OCI-LY1 (cell line): ENCODE measurements around the gene TAS2R40.

Source experiments
- EZH2 ChIP-seq: fragments of 200-600 bp; sonication (generic), shearing (Covaris generic); IDR thresholded peaks from 2 replicates; pipeline ENCODE4 v1.8.0; 2017; ENCODE audit warnings: borderline replicate concordance, mixed run types, mild to moderate bottlenecking, antibody characterized with exemption, low read length, moderate library complexity, mixed read lengths
- TF ChIP-seq, protein P1 (sequence below): fragments of 200-600 bp; sonication (generic), shearing (Covaris generic); IDR thresholded peaks from 2 replicates; pipeline ENCODE4 v1.5.1; 2017; ENCODE audit warnings: mild to moderate bottlenecking, antibody characterized with exemption, low read length, moderate library complexity, mixed read lengths

DNA sequence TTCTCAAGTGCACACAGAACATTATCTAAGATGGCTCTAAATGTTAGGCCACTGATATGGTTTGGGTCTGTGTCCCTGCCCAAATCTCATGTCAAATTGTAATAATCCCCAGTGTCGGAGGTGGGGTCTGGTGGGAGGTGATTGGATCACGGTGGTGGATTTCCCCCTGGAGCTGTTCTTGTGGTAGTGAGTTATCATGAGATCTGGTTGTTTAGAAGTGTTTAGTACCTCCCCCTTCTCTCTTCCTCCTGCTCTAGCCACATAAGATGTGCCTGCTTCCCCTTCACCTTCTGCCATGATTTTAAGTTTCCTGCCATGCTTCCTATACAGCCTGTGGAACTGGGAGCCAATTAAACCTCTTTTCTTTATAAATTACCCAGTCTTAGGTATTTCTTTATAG lies 30.2 kb downstream of the TAS2R40 start:
- TF ChIP-seq, protein P1, sequence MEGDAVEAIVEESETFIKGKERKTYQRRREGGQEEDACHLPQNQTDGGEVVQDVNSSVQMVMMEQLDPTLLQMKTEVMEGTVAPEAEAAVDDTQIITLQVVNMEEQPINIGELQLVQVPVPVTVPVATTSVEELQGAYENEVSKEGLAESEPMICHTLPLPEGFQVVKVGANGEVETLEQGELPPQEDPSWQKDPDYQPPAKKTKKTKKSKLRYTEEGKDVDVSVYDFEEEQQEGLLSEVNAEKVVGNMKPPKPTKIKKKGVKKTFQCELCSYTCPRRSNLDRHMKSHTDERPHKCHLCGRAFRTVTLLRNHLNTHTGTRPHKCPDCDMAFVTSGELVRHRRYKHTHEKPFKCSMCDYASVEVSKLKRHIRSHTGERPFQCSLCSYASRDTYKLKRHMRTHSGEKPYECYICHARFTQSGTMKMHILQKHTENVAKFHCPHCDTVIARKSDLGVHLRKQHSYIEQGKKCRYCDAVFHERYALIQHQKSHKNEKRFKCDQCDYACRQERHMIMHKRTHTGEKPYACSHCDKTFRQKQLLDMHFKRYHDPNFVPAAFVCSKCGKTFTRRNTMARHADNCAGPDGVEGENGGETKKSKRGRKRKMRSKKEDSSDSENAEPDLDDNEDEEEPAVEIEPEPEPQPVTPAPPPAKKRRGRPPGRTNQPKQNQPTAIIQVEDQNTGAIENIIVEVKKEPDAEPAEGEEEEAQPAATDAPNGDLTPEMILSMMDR: no peak
- TF ChIP-seq EZH2: no peak
